Glutamatergic neuron (in vitro differentiated cells): ENCODE results near the gene ZNF136. TPM values are rescaled to one million over a fixed set of nuclear protein-coding genes. Genes with fewer than 3 reads are reported as not detected.

Experiments used
- DNase-seq: peaks from one replicate; pipeline ENCODE4 v3.0.0; 2022
- H3K27ac Mint-ChIP-seq: one replicate; pipeline ENCODE4 v1.8.0; 2020; ENCODE audit warnings: mild to moderate bottlenecking, mixed read lengths, inconsistent platforms; ENCODE audit not compliant: unreplicated experiment
- H3K27me3 Mint-ChIP-seq: one replicate; pipeline ENCODE4 v1.8.0; 2020; ENCODE audit warnings: mild to moderate bottlenecking, moderate library complexity, mixed read lengths, inconsistent platforms; ENCODE audit not compliant: unreplicated experiment
- H3K36me3 Mint-ChIP-seq: one replicate; pipeline ENCODE4 v1.8.0; 2020; ENCODE audit warnings: mild to moderate bottlenecking, mixed read lengths, inconsistent platforms; ENCODE audit not compliant: unreplicated experiment
- H3K4me1 Mint-ChIP-seq: one replicate; pipeline ENCODE4 v1.8.0; 2020; ENCODE audit warnings: mild to moderate bottlenecking, low read depth, mixed read lengths, inconsistent platforms; ENCODE audit not compliant: unreplicated experiment
- H3K4me3 Mint-ChIP-seq: one replicate; pipeline ENCODE4 v1.8.0; 2020; ENCODE audit warnings: mild to moderate bottlenecking, mixed read lengths, inconsistent platforms; ENCODE audit not compliant: unreplicated experiment
- H3K9me3 Mint-ChIP-seq: one replicate; pipeline ENCODE4 v1.8.0; 2020; ENCODE audit warnings: mild to moderate bottlenecking, moderate library complexity, mixed read lengths, inconsistent platforms; ENCODE audit not compliant: unreplicated experiment
- CTCF ChIP-seq: fragments of 200-600 bp; sonication (generic); IDR thresholded peaks from one replicate; pipeline ENCODE4 v1.5.0; 2021; ENCODE audit not compliant: partially characterized antibody, unreplicated experiment
- total RNA-seq: library from RNA; stranded (reverse); fragmentation: NEBNext Ultra II Directional; extraction: Animal tissue kit (Norgen Biotek cat#: 25700); gene quantifications from one replicate; pipeline ENCODE4 v1.2.1, GENCODE V29; 2021; ENCODE audit not compliant: unreplicated experiment

The ZNF136 gene
- total RNA-seq, 1 donor from 2014 or later, result 15.5 TPM

- no peak overlapping the region for H3K27ac Mint-ChIP-seq
- peaks cover 3% of the 10 kb centered on the region for H3K4me1 Mint-ChIP-seq
- H3K36me3 Mint-ChIP-seq, result peaks cover 58% of the 10 kb centered on the region
- H3K9me3 Mint-ChIP-seq, result peaks cover 7% of the 10 kb centered on the region
- H3K4me3 Mint-ChIP-seq, result no peak overlapping the region
- peaks cover 3% of the 10 kb centered on the region for H3K27me3 Mint-ChIP-seq
- no peak for DNase-seq
- no peak for TF ChIP-seq CTCF
These were observed 29.8 kb upstream of the ZNF136 start for GRCh38 chr19:12133069-12133468.

- H3K4me1 Mint-ChIP-seq, result peaks cover 21% of the 10 kb centered on the region
- H3K27ac Mint-ChIP-seq, result peak overlapping the region; percentile 28
- DNase-seq, result no peak
- peak overlapping the region; percentile 48 for H3K4me3 Mint-ChIP-seq
- TF ChIP-seq CTCF, result no peak
- H3K9me3 Mint-ChIP-seq, result peaks cover 16% of the 10 kb centered on the region
- H3K36me3 Mint-ChIP-seq, result peaks cover 36% of the 10 kb centered on the region
- peaks cover 3% of the 10 kb centered on the region for H3K27me3 Mint-ChIP-seq
These were observed 25.5 kb upstream of the ZNF136 start for GRCh38 chr19:12137221-12137940.

- Mint-ChIP-seq H3K4me3 (peak overlapping the region; percentile 77), H3K4me1 (peaks cover 21% of the 10 kb centered on the region), H3K36me3 (peaks cover 22% of the 10 kb centered on the region), H3K9me3 (peaks cover 16% of the 10 kb centered on the region), H3K27me3 (peaks cover 3% of the 10 kb centered on the region), H3K27ac (peak overlapping the region; percentile 55)
- no peak for DNase-seq
- no peak for TF ChIP-seq CTCF
These were observed 23.6 kb upstream of the ZNF136 start for GRCh38 chr19:12139269-12139668.

- H3K9me3 Mint-ChIP-seq, result peaks cover 16% of the 10 kb centered on the region
These were observed 22.9 kb upstream of the ZNF136 start, which contains the start of gene ZNF20 for GRCh38 chr19:12139885-12140544. Gene ZNF20 (minus strand): TSS chr19:12140350. CDS start chr19:12140182, 168 bp downstream.

More at GRCh38 chr19:12139885-12140544, 22.9 kb upstream of the ZNF136 start, which contains the start of gene ZNF20:
- H3K36me3 Mint-ChIP-seq, result peaks cover 24% of the 10 kb centered on the region
- H3K4me1 Mint-ChIP-seq, result peaks cover 21% of the 10 kb centered on the region
- H3K4me3 Mint-ChIP-seq, result peak within 1 kb of the TSS; percentile 93
- no peak for TF ChIP-seq CTCF
- DNase-seq, result peak; percentile 98
- H3K27ac Mint-ChIP-seq, result peak within 1 kb of the TSS; percentile 87
- H3K27me3 Mint-ChIP-seq, result peaks cover 3% of the 10 kb centered on the region
